MM.1S (cell line): ENCODE data around the gene ANKK1.

ENCODE experiments used
- EZH2 ChIP-seq: fragments of 300-600 bp; sonication (generic); optimal IDR thresholded peaks from 2 replicates; pipeline ENCODE3; 2017; ENCODE audit warnings: low read depth, mild to moderate bottlenecking, antibody characterized with exemption, low read length, mixed read lengths
- EZH2phosphoT487 ChIP-seq: fragments of 300-600 bp; sonication (generic); IDR thresholded peaks from 2 replicates; pipeline ENCODE4 v1.6.1; 2018; ENCODE audit warnings: antibody characterized with exemption, low read length
- TF ChIP-seq, protein P1 (sequence below): fragments of 300-600 bp; sonication (generic); IDR thresholded peaks from 2 replicates; pipeline ENCODE4 v1.5.1; 2016; ENCODE audit warnings: antibody characterized with exemption, low read length, mixed read lengths

DNA sequence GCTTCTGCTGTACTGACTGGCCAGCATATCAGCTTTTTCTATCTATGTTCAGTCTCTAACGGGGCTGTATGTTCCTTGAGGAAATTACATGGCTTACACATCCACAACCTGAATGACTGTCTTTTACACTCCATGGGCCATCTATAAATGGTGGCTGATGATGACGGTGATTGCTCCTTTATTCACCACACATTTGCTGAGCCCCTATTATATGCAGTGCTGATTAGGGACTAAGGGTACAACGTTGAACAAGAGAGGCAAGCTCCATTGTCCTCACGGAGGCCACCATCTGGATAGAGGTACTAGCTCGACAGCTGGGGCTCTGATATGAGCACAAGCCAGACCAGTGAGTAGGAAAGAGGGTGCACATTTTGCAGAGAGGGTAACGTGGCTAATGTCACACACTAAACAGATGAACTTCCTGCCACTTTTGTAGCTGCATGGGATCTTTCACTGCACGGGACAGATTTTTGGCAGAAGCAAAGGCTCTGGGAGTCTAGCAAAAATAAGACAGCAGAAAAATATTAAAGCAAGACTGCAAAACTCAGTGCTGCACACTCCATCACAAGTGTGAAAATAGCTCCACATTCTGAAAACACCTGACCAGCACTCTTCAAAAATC lies 57.0 kb downstream of the ANKK1 start:
- TF ChIP-seq, protein P1, sequence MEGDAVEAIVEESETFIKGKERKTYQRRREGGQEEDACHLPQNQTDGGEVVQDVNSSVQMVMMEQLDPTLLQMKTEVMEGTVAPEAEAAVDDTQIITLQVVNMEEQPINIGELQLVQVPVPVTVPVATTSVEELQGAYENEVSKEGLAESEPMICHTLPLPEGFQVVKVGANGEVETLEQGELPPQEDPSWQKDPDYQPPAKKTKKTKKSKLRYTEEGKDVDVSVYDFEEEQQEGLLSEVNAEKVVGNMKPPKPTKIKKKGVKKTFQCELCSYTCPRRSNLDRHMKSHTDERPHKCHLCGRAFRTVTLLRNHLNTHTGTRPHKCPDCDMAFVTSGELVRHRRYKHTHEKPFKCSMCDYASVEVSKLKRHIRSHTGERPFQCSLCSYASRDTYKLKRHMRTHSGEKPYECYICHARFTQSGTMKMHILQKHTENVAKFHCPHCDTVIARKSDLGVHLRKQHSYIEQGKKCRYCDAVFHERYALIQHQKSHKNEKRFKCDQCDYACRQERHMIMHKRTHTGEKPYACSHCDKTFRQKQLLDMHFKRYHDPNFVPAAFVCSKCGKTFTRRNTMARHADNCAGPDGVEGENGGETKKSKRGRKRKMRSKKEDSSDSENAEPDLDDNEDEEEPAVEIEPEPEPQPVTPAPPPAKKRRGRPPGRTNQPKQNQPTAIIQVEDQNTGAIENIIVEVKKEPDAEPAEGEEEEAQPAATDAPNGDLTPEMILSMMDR = no peak
- no peak for TF ChIP-seq EZH2
- TF ChIP-seq EZH2phosphoT487 = no peak
